HG03095 (cell line): Measurements from ENCODE around the gene ARHGAP15.

Experiments used
- ATAC-seq: cut with Tn5 transposase; IDR thresholded peaks from one replicate; pipeline ENCODE4 v1.9.1; 2021; ENCODE audit warnings: moderate library complexity; ENCODE audit not compliant: unreplicated experiment

Gene ARHGAP15

GRCh38 chr2:143704451-143705106 lies 575.4 kb downstream of the ARHGAP15 start:
- peak; percentile 91 for ATAC-seq

- ATAC-seq: no peak
Observed at GRCh38 chr2:143705108-143705707, 576.0 kb downstream of the ARHGAP15 start.

GRCh38 chr2:143706354-143706753 lies 577.1 kb downstream of the ARHGAP15 start:
- no peak for ATAC-seq

GRCh38 chr2:143708682-143709081 lies 579.5 kb downstream of the ARHGAP15 start:
- ATAC-seq: no peak

- no peak for ATAC-seq
Observed at GRCh38 chr2:143710196-143710595, 581.0 kb downstream of the ARHGAP15 start.

GRCh38 chr2:143710879-143711278 lies 581.7 kb downstream of the ARHGAP15 start:
- ATAC-seq: no peak

GRCh38 chr2:143716522-143716921 lies 587.3 kb downstream of the ARHGAP15 start:
- ATAC-seq: no peak

GRCh38 chr2:143717053-143717452 lies 587.8 kb downstream of the ARHGAP15 start:
- ATAC-seq: no peak

GRCh38 chr2:143717536-143718168 lies 588.4 kb downstream of the ARHGAP15 start:
- ATAC-seq: no peak

- ATAC-seq: no peak
Observed at GRCh38 chr2:143718745-143719144, 589.5 kb downstream of the ARHGAP15 start.

GRCh38 chr2:143719406-143719805 lies 590.2 kb downstream of the ARHGAP15 start:
- no peak for ATAC-seq

- no peak for ATAC-seq
Observed at GRCh38 chr2:143720095-143720664, 591.0 kb downstream of the ARHGAP15 start.

- ATAC-seq: no peak
Observed at GRCh38 chr2:143725400-143725799, 596.2 kb downstream of the ARHGAP15 start.

- ATAC-seq: no peak
Observed at GRCh38 chr2:143726151-143726845, 597.1 kb downstream of the ARHGAP15 start.

GRCh38 chr2:143728498-143728897 lies 599.3 kb downstream of the ARHGAP15 start:
- ATAC-seq: no peak

GRCh38 chr2:143729296-143729814 lies 600.1 kb downstream of the ARHGAP15 start:
- ATAC-seq: no peak

- ATAC-seq: peak; percentile 79
Observed at GRCh38 chr2:143730155-143730952, 601.1 kb downstream of the ARHGAP15 start.

- ATAC-seq: peak; percentile 46
Observed at GRCh38 chr2:143730953-143731260, 601.7 kb downstream of the ARHGAP15 start.

GRCh38 chr2:143732076-143732475 lies 602.9 kb downstream of the ARHGAP15 start:
- ATAC-seq: no peak

- ATAC-seq: no peak
Observed at GRCh38 chr2:143732871-143733270, 603.7 kb downstream of the ARHGAP15 start.
